WI38 (cell line): ENCODE results near the gene HOXD11.

ENCODE experiments used
- H3K4me3 ChIP-seq: 2 replicates; pipeline ENCODE4 v1.5.1; 2011; ENCODE audit warnings: low read depth, mild to moderate bottlenecking, control low read depth, low read length
- CTCF ChIP-seq: IDR thresholded peaks from 2 replicates; pipeline ENCODE4 v1.5.1; 2012; ENCODE audit warnings: low read depth, mild to moderate bottlenecking, control low read depth, low read length

The HOXD11 gene

GRCh38 chr2:176072292-176072669 is 34.8 kb upstream of the HOXD11 start:
- H3K4me3 ChIP-seq, result no peak overlapping the region
- TF ChIP-seq CTCF, result no peak

GRCh38 chr2:176072951-176073904 is 33.9 kb upstream of the HOXD11 start:
- TF ChIP-seq CTCF, result no peak
- H3K4me3 ChIP-seq, result no peak overlapping the region

- no peak overlapping the region for H3K4me3 ChIP-seq
- no peak for TF ChIP-seq CTCF
These were observed 32.1 kb upstream of the HOXD11 start for GRCh38 chr2:176074919-176075425.

GRCh38 chr2:176075481-176075880 is 31.6 kb upstream of the HOXD11 start:
- TF ChIP-seq CTCF, result no peak
- H3K4me3 ChIP-seq, result no peak overlapping the region

DNA sequence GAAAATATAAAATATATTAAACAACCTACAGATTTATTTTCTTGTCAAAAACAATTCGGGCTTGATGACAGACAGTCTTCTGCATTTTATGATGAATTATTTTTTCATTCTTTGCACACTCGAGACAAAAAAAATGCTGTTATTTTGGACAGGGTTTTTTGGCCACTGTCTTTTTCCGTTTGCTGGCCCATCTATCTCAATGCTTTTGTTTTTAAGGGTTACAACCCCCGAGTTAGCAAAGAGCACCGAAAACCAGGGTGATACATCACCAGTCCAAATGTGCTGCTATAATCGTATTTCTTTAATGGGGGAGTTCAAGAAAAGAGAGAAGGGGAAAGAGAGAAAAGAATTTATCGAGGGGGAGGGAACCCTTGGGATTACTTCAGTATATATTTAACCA is 31.0 kb upstream of the HOXD11 start:
- TF ChIP-seq CTCF, result no peak

DNA sequence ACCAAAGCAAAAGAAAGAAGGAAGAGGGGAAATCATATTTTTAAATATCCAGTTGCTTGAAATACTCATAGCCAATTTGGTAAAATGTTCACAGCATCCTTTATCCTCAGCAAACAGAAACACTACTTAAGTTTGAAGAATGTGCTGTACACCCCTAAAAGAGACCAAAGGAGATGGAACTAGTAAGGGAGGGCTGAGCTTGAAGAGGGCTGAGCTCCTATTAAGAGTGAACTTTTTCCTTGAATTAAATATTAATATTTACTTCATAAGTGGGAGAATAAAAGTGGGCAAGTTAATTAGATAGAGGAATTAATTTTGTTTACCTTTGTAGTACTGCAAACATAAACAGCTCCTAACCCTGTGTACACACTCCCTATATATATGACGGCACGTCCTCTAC is 30.3 kb upstream of the HOXD11 start:
- H3K4me3 ChIP-seq, result no peak overlapping the region
- TF ChIP-seq CTCF, result no peak

More for the DNA sequence above, 31.0 kb upstream of the HOXD11 start:
- H3K4me3 ChIP-seq, result no peak overlapping the region
